NCI-H2107 treated with DMSO at 0.1 percent for 48 hours (cell line): Measurements from ENCODE around the gene PIK3R4.

Experiments used
- DNase-seq: peaks from one replicate; lab custom pipeline; 2025; ENCODE audit not compliant: unreplicated experiment; lab: John Stamatoyannopoulos, UW

The PIK3R4 gene

DNA sequence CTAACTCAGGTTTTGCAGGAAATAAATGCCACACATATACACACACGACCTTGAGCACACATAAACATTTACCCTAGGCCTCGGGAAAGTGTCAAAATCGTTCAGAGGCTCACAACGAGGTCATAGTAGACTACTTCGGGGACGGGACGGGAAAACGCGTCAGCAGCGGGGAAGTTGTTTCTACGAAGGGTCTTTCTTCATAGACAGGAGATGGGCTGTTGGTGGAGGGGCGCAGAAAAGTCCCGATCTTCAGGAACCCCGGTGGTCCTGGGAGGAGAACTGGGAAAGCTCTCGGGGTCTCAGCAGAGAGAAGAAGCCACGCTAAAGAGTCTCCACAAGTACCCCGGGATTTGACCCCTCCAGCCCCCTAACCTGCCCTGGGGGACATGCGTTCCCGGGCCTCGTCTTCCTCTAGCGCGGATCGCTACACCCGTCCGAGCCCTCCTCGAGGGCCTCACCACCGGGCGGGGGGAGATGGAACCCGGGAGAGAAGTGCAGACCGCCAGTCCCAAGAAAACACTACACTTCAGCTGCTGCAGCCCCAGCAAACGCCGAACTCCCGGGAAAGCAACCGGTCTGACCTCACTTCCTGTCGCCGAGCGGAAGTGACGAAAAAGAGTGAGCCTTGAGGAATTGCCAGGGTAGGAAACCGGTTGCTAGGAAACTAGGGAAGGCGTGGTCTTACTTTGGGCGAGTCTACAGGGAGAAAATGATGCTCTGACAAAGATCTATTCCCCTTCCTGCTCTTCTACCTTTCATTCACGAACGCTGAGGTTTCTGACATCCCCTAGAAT lies at the start of gene PIK3R4:
PIK3R4 (minus strand) TSS at position 584 of the 794 bp plus-strand sequence. CDS start 1,611 bp downstream, outside the sequence.
- peak; percentile 100 for DNase-seq

- DNase-seq: no peak
Measured at GRCh38 chr3:130795396-130795795, 48.8 kb upstream of the PIK3R4 start.

DNA sequence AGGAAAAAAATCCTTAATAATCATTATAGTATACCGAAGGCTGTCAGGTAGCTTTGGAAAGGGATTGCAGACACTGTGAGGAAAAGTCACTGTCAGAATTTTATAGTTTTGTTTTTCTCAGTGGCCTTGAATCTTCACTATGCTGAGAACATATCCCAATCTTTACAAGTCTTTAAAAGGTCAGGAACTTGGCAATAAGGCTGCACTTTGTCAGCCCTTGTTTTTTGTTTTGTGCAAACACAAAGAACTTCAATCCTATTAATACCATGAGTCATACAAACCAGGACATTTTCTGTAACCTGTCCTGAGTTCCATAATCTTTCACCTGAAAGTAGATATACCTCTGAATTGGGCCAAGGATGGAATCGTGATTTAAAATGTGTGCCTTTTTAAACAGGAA lies 45.6 kb upstream of the PIK3R4 start:
- no peak for DNase-seq

DNA sequence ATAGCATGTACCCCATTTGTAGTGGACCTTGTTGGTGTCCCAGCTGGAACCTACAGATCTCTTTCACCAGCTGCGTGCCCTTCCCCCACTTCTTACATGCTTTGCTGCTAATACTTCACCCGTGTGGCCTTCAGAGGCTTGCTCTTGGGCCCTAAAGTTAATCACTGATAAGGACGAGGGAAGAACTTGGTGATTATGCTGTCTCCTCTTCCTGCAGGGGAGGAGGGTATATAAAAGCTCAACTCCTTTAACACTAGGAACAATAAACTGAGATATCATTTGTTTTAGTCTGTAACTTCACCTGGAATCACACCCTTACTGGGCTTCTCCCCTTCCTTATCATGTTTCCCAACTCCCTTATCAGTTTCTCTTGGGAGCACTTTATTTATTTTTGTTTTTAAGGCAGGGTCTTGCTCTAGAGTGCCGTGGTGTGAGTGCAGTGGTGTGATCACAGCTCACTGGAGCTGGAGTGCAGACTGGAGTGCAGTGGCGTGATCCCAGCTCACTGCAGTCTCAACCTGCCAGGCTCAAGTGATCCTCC lies 43.2 kb upstream of the PIK3R4 start:
- DNase-seq: peak; percentile 44

DNA sequence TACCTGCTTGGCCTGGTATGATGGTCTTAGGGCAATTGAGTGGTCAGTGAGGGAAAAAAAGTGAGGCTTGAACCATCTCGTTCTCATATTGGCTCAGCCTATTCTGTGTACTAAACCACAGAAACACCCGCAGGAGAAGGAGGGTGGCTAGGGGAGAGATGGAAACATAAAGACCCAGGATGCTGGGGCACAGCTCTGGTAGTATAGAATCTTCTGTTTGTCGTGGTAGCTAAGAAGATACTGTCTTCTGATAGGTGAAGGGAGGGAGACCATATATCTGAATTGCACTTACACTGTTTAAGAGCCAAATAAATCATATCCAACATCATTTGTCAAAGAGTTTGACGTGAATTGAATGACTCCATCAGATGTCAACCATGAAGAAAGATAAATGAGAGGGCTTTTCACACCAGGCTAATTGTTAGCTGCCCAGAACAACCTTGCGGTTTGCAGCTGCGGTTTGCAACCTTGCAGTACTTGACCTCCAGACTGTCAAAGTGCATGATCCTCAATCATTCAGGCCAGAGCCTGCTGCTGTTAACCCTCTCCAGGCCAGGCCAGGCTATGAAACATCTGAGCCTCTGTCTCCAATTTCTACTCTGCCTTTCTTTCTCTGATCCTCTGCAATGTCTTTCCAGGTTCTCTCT lies 40.9 kb upstream of the PIK3R4 start:
- peak; percentile 98 for DNase-seq

- no peak for DNase-seq
Measured at GRCh38 chr3:130786306-130786705, 39.7 kb upstream of the PIK3R4 start.

- peak; percentile 99 for DNase-seq
Measured at GRCh38 chr3:130783629-130784028, 37.0 kb upstream of the PIK3R4 start.

GRCh38 chr3:130779486-130779885 lies 32.9 kb upstream of the PIK3R4 start:
- DNase-seq: no peak

GRCh38 chr3:130779031-130779430 lies 32.4 kb upstream of the PIK3R4 start:
- DNase-seq: peak; percentile 99

DNA sequence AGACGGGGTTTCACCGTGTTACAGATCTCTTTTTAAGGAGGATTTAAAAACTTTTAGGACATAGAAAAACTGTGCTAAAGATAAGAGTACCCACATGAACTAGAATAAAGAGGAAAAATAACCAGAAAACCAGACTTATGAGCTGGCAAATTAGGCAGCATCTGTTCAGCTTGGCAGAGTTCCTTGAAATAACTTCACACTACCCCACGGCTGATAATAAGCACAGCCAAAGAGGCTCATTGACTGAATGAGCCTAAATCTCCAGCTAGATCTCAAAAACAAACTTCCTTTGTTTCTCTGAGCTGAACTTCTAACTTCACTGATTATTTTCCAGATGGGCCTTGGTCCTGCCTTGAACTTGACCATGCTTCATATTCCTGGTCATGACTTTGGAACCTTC lies 26.7 kb upstream of the PIK3R4 start:
- no peak for DNase-seq

- DNase-seq: no peak
Measured at GRCh38 chr3:130772129-130772528, 25.5 kb upstream of the PIK3R4 start.

DNA sequence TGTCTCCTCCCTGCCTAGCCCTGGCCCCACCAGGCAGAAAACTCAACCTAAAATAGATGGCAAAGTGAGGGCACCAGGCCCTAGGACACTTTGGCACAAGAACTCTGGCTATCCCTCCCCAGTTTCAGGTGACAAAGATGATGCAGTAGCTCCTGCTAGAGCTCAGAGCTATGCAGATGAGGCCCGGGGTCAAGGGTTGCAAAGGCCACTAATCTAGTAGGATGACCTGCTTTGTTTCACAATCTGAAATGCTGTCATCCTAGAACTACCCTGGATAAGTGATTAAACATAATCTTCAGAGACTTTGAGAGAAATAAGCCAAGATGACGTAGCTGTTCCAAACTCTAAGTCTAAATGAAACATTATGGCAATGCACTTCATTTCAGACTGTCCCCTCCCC lies 24.0 kb upstream of the PIK3R4 start:
- DNase-seq: no peak

- DNase-seq: no peak
Measured at GRCh38 chr3:130761730-130762311, 15.2 kb upstream of the PIK3R4 start.

- DNase-seq: no peak
Measured at GRCh38 chr3:130760922-130761321, 14.3 kb upstream of the PIK3R4 start.

- DNase-seq: peak; percentile 87
Measured at GRCh38 chr3:130759692-130760338, 13.2 kb upstream of the PIK3R4 start.

- DNase-seq: no peak
Measured at GRCh38 chr3:130758624-130759369, 12.2 kb upstream of the PIK3R4 start.

GRCh38 chr3:130757611-130758150 lies 11.1 kb upstream of the PIK3R4 start:
- DNase-seq: no peak

DNA sequence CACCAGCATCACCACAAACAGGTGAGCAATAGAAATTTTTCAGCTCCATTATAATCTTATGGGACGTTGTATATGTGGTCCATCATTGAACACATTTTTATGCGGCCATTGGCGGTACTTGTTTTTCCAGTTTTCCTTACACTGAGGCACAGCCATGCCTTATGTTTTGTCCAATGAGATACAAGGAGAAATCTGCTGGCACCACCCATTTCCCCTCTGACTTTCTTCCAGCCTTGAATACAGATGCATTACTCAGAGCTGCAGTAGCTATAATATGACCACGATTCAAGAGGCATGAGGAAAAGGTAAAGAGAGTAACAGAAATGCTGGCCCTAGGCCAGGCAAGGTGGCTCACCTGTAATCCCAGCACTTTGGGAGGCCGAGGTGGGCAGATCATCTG lies 9.0 kb upstream of the PIK3R4 start:
- DNase-seq: no peak

DNA sequence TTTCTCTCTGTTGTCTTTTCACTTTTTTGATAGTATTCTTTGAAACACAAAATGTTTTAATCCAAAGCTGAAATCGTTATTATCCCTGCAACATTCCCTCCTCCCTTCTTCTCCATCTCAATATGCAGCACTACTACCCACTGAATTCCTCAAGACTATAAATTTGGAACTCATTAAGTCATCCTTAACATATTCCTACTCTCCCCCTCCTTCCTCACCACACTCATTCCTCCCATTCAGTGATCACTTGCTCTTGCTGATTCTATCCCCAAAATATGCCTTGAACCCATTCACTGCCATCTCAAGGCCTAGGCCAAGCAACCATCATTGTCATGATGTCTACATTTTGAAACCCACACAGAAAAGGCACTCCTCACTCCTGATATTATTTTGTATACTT lies 2.4 kb upstream of the PIK3R4 start:
- no peak for DNase-seq

DNA sequence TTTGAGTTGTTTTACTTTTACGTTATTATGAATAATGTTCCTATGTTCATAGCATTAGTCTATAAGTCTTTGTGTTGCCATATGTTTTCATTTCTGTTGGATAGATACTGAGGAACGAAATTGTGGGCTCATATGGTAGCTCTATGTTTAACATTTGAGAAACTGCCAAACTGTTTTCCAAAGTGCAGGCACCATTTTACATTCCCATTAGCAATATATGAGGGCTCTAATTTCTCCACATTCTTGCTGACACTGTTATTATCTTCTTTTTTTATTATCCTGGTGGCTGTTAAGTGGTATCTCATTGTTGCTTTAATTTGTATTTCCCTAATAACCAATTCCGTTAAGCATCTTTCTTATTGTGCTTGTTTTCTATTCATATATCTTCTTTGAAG lies 1.8 kb upstream of the PIK3R4 start:
- no peak for DNase-seq
